PC-9 (cell line): Measurements from ENCODE around the gene PRPSAP2. TPM values are rescaled to one million over a fixed set of nuclear protein-coding genes. Genes with fewer than 3 reads are reported as not detected.

Experiments
- BruUV-seq: library from RNA; stranded (reverse); fragments of 400-500 nt; replicated peaks from 2 replicates; lab custom pipeline; 2021; lab: Mats Ljungman, UMichigan
- CTCF ChIA-PET: fragments of 300-600 bp; sonication (Branson Sonifier 250); formaldehyde crosslinking; loops from one replicate; lab custom pipeline; 2022; ENCODE audit warnings: antibody characterized with exemption; lab: Charles Lee
- POLR2A ChIA-PET: fragments of 300-600 bp; sonication (Branson Sonifier 250); formaldehyde crosslinking; loops from one replicate; lab custom pipeline; 2022; ENCODE audit warnings: antibody characterized with exemption; ENCODE audit not compliant: unreplicated experiment; lab: Charles Lee
- DNase-seq, 2 experiments: peaks; one replicate each; pipeline versions ENCODE4 v3.0.0 to v3.0.0-alpha.2; 2015 to 2022; ENCODE audit warnings: mixed read lengths in 1 of 2
- H2AFZ ChIP-seq: fragments of 200-600 bp; sonication (generic); 2 replicates; pipeline ENCODE4 v1.8.1; 2017; ENCODE audit warnings: antibody characterized with exemption
- H3F3A ChIP-seq: fragments of 200-600 bp; sonication (generic); 2 replicates; pipeline ENCODE4 v1.8.1; 2017; ENCODE audit warnings: antibody characterized with exemption, mild to moderate bottlenecking, low read depth; ENCODE audit not compliant: insufficient read depth
- H3K27ac ChIP-seq: fragments of 200-600 bp; sonication (generic); 2 replicates; pipeline ENCODE4 v1.6.1; 2016; ENCODE audit warnings: mixed run types
- H3K27me3 ChIP-seq: fragments of 200-600 bp; sonication (generic); 2 replicates; pipeline ENCODE4 v1.6.1; 2016; ENCODE audit warnings: low read depth, mixed run types; ENCODE audit not compliant: insufficient read depth
- H3K36me3 ChIP-seq: fragments of 200-600 bp; sonication (generic); 2 replicates; pipeline ENCODE4 v1.6.1; 2016; ENCODE audit warnings: low read depth, mixed run types
- H3K4me1 ChIP-seq: fragments of 200-600 bp; sonication (generic); replicated peaks from 2 replicates; pipeline ENCODE4 v1.6.1; 2016; ENCODE audit warnings: mixed run types; ENCODE audit not compliant: insufficient read depth
- H3K4me2 ChIP-seq: fragments of 200-600 bp; sonication (generic); 2 replicates; pipeline ENCODE4 v1.6.1; 2017; ENCODE audit warnings: mixed run types
- H3K4me3 ChIP-seq: fragments of 200-600 bp; sonication (generic); 2 replicates; pipeline ENCODE4 v1.6.1; 2016; ENCODE audit warnings: mixed run types
- H3K79me2 ChIP-seq: fragments of 200-600 bp; sonication (generic); 2 replicates; pipeline ENCODE4 v1.6.1; 2017; ENCODE audit warnings: low read depth, mixed run types
- H3K9me2 ChIP-seq: fragments of 200-600 bp; sonication (generic); 2 replicates; pipeline ENCODE4 v1.8.1; 2017; ENCODE audit warnings: mild to moderate bottlenecking; ENCODE audit not compliant: insufficient read depth
- H3K9me3 ChIP-seq: fragments of 200-600 bp; sonication (generic); 2 replicates; pipeline ENCODE4 v1.8.1; 2016; ENCODE audit warnings: low read depth; ENCODE audit not compliant: insufficient read depth
- H4K20me1 ChIP-seq: fragments of 200-600 bp; sonication (generic); 2 replicates; pipeline ENCODE4 v1.8.1; 2017; ENCODE audit not compliant: insufficient read depth
- CTCF ChIP-seq: fragments of 200-600 bp; sonication (generic); conservative IDR thresholded peaks from 2 replicates; pipeline ENCODE4 v1.6.1; 2017; ENCODE audit warnings: mixed run types, antibody characterized with exemption, mild to moderate bottlenecking, moderate library complexity
- EZH2 ChIP-seq: fragments of 200-600 bp; sonication (generic); IDR thresholded peaks from 2 replicates; pipeline ENCODE4 v1.8.0; 2017; ENCODE audit warnings: antibody characterized with exemption, low read depth
- intact Hi-C: fragments of 100-400 bp; cut with micrococcal nuclease; formaldehyde crosslinking; loops from one replicate; pipeline ENCODE4 v1.10.0; 2022; ENCODE audit not compliant: unreplicated experiment
- total RNA-seq: library from RNA; stranded (reverse); gene quantifications from 2 replicates; pipeline ENCODE4 v1.2.3, GENCODE V29; 2021

Gene PRPSAP2
- total RNA-seq, 1 experiment from 2014 or later = 50.0 TPM

- intact Hi-C loops = no loop called here
- BruUV-seq = no TSS peak
- POLR2A ChIA-PET = no interaction called here
- H2AFZ ChIP-seq = no peak overlapping the region
- TF ChIP-seq CTCF (no peak), EZH2 (no peak)
- H3K4me1 ChIP-seq = no peaks in the 10 kb centered on the region
- H3K27me3 ChIP-seq = no peaks in the 10 kb centered on the region
- no peaks in the 10 kb centered on the region for H3K79me2 ChIP-seq
- no peaks in the 10 kb centered on the region for H3K9me2 ChIP-seq
- H3F3A ChIP-seq = no peaks in the 10 kb centered on the region
- H3K27ac ChIP-seq = no peak overlapping the region
- no peak overlapping the region for H3K4me2 ChIP-seq
- H4K20me1 ChIP-seq = no peaks in the 10 kb centered on the region
- no peaks in the 10 kb centered on the region for H3K9me3 ChIP-seq
- H3K4me3 ChIP-seq = no peak overlapping the region
- no peak for DNase-seq
- H3K36me3 ChIP-seq = peaks cover 6% of the 10 kb centered on the region; the same call in 1 of the 2 replicates
- CTCF ChIA-PET = interaction anchor here (0.8 kb wide), 1 partner anchor 285 kb away, joined by 3 read pairs; no protein-coding TSS in a partner anchor
These were observed 53.0 kb downstream of the PRPSAP2 start for GRCh38 chr17:18910881-18911280.

GRCh38 chr17:18916816-18917500 lies 59.0 kb downstream of the PRPSAP2 start:
- H3K4me3 ChIP-seq = no peak overlapping the region
- no peak overlapping the region for H2AFZ ChIP-seq
- no peaks in the 10 kb centered on the region for H3K27me3 ChIP-seq
- H3K4me2 ChIP-seq = no peak overlapping the region
- H3K9me2 ChIP-seq = no peaks in the 10 kb centered on the region
- no peak for TF ChIP-seq CTCF
- TF ChIP-seq EZH2 = no peak
- intact Hi-C loops = no loop called here
- no peak for DNase-seq
- POLR2A ChIA-PET = no interaction called here
- BruUV-seq = no TSS peak
- peaks cover 4% of the 10 kb centered on the region for H3K36me3 ChIP-seq
- no peaks in the 10 kb centered on the region for H3K9me3 ChIP-seq
- H4K20me1 ChIP-seq = peaks cover 3% of the 10 kb centered on the region; the same call in 1 of the 2 replicates
- CTCF ChIA-PET = no interaction called here
- H3K4me1 ChIP-seq = peaks cover 15% of the 10 kb centered on the region
- H3K27ac ChIP-seq = no peak overlapping the region
- no peaks in the 10 kb centered on the region; the same call in 1 of the 2 replicates for H3K79me2 ChIP-seq
- H3F3A ChIP-seq = peaks cover 4% of the 10 kb centered on the region

GRCh38 chr17:18917506-18918032 lies 59.6 kb downstream of the PRPSAP2 start:
- H3K4me2 ChIP-seq = no peak overlapping the region
- BruUV-seq = no TSS peak
- no peaks in the 10 kb centered on the region for H3K9me3 ChIP-seq
- H3K79me2 ChIP-seq = no peaks in the 10 kb centered on the region; the same call in 1 of the 2 replicates
- intact Hi-C loops = no loop called here
- H3K4me1 ChIP-seq = peaks cover 15% of the 10 kb centered on the region
- no peak for TF ChIP-seq EZH2
- TF ChIP-seq CTCF = no peak
- no peaks in the 10 kb centered on the region for H3K9me2 ChIP-seq
- peaks cover 4% of the 10 kb centered on the region for H3F3A ChIP-seq
- peaks cover 3% of the 10 kb centered on the region; the same call in 1 of the 2 replicates for H4K20me1 ChIP-seq
- H2AFZ ChIP-seq = no peak overlapping the region
- ChIA-PET POLR2A (no interaction called here), CTCF (no interaction called here)
- H3K27me3 ChIP-seq = no peaks in the 10 kb centered on the region
- no peak overlapping the region for H3K27ac ChIP-seq
- DNase-seq = no peak
- H3K4me3 ChIP-seq = no peak overlapping the region
- H3K36me3 ChIP-seq = peaks cover 3% of the 10 kb centered on the region
